PC-3 (cell line): ENCODE results near the gene TMEM169.

Source experiments
- EZH2 ChIP-seq: fragments of 300-600 bp; sonication (generic); IDR thresholded peaks from one replicate; pipeline ENCODE4 v1.6.1; 2017; ENCODE audit warnings: antibody characterized with exemption, mild to moderate bottlenecking, low read length; ENCODE audit not compliant: unreplicated experiment
- EZH2phosphoT487 ChIP-seq: fragments of 300-600 bp; sonication (generic); IDR thresholded peaks from 2 replicates; pipeline ENCODE4 v1.6.1; 2018; ENCODE audit warnings: mild to moderate bottlenecking, antibody characterized with exemption, low read length, borderline replicate concordance
- TF ChIP-seq, protein P1 (sequence below): fragments of 300-600 bp; sonication (generic); conservative IDR thresholded peaks from 2 replicates; pipeline ENCODE4 v1.5.1; 2017; ENCODE audit warnings: antibody characterized with exemption, low read depth, mild to moderate bottlenecking, low read length

DNA sequence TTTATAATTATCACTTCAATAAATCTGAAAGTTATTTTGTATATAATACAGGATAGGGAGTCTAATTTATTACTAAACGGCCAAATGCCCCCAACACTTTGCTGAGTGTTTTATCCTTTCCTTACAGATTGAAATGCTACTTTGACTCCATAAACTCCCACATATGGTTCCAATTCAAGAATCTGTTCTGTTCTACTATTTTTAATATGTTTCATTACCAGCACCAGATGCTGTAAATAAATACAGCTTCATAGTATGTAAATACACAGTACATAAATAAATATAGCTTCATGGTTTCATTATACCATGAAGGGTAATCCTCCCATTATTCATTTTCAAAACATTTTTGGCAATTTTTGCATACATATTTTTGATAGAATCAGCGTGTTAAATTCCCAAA, 34.3 kb upstream of the TMEM169 start:
- TF ChIP-seq, protein P1, sequence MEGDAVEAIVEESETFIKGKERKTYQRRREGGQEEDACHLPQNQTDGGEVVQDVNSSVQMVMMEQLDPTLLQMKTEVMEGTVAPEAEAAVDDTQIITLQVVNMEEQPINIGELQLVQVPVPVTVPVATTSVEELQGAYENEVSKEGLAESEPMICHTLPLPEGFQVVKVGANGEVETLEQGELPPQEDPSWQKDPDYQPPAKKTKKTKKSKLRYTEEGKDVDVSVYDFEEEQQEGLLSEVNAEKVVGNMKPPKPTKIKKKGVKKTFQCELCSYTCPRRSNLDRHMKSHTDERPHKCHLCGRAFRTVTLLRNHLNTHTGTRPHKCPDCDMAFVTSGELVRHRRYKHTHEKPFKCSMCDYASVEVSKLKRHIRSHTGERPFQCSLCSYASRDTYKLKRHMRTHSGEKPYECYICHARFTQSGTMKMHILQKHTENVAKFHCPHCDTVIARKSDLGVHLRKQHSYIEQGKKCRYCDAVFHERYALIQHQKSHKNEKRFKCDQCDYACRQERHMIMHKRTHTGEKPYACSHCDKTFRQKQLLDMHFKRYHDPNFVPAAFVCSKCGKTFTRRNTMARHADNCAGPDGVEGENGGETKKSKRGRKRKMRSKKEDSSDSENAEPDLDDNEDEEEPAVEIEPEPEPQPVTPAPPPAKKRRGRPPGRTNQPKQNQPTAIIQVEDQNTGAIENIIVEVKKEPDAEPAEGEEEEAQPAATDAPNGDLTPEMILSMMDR: no peak
- TF ChIP-seq EZH2 (no peak), EZH2phosphoT487 (no peak)
